A549 (cell line): ENCODE measurements around the gene OR6B2.

Experiments used
- CHD2 ChIP-seq: fragments of 150-350 bp; IDR thresholded peaks from 2 replicates; pipeline ENCODE4 v1.6.1; 2014; ENCODE audit warnings: low read length; ENCODE audit not compliant: partially characterized antibody
- CTCF ChIP-seq: fragments of >200 bp; sonication (Bioruptor Twin); formaldehyde crosslinking; IDR thresholded peaks from 3 replicates; pipeline ENCODE4 v1.5.1; 2016
- ELK1 ChIP-seq: fragments of 150-350 bp; IDR thresholded peaks from 2 replicates; pipeline ENCODE4 v1.6.1; 2014; ENCODE audit warnings: low read depth, mild to moderate bottlenecking, low read length
- MAX ChIP-seq: IDR thresholded peaks from 2 replicates; pipeline ENCODE4 v1.6.1; 2012
- NFE2L2 ChIP-seq: fragments of 150-350 bp; conservative IDR thresholded peaks from 2 replicates; pipeline ENCODE4 v1.6.1; 2014; ENCODE audit warnings: low read length
- POLR2A ChIP-seq: IDR thresholded peaks from 2 replicates; pipeline ENCODE4 v1.6.1; 2012; ENCODE audit warnings: mild to moderate bottlenecking, low read length
- RAD21 ChIP-seq, 2 experiments: fragments of >200 bp in 1 of 2; sonication (Bioruptor Twin) in 1 of 2; formaldehyde crosslinking in 1 of 2; IDR thresholded peaks in 1 of 2; conservative IDR thresholded peaks in 1 of 2; 2 replicates in 1 of 2; 3 replicates in 1 of 2; pipeline ENCODE4 v1.6.1; 2012 to 2018; ENCODE audit warnings: inconsistent platforms in 1 of 2
- REST ChIP-seq: fragments of 200-600 bp; sonication (generic); IDR thresholded peaks from 2 replicates; pipeline ENCODE4 v1.6.1; 2016; ENCODE audit warnings: antibody characterized with exemption, mild to moderate bottlenecking, moderate library complexity
- TP53 ChIP-seq: fragments of 250-450 bp; sonication (Bioruptor Pico); IDR thresholded peaks from 2 replicates; pipeline ENCODE4 v1.5.0; 2021; ENCODE audit warnings: mild to moderate bottlenecking, moderate library complexity
- USF2 ChIP-seq: fragments of 450-650 bp; IDR thresholded peaks from 2 replicates; pipeline ENCODE4 v1.6.1; 2014; ENCODE audit warnings: antibody characterized with exemption

- no peak for TF ChIP-seq POLR2A
- TF ChIP-seq USF2, result no peak
- no peak for TF ChIP-seq CTCF
- no peak for TF ChIP-seq CHD2
- no peak for TF ChIP-seq TP53 (CRISPR knock-in tag)
- no peak for TF ChIP-seq REST
- no peak for TF ChIP-seq ELK1
- no peak for TF ChIP-seq RAD21 (conservative IDR thresholded peaks at IDR 0.05 in 1 of 2, IDR thresholded peaks at IDR 0.05 in 1 of 2)
- TF ChIP-seq NFE2L2, result no peak
- TF ChIP-seq MAX, result no peak
Measured at GRCh38 chr2:240051697-240052096, 21.5 kb upstream of the OR6B2 start.
